HepG2 (cell line): ENCODE results near the gene ARAP1. TPM values are rescaled to one million over a fixed set of nuclear protein-coding genes. Genes with fewer than 3 reads are reported as not detected.

Source experiments
- AGO1 ChIP-seq: fragments of 200-400 bp; formaldehyde crosslinking; IDR thresholded peaks from 2 replicates; pipeline ENCODE4 v1.6.1; 2017; ENCODE audit warnings: mild to moderate bottlenecking, low read depth, low read length, moderate library complexity; ENCODE audit not compliant: poor library complexity, severe bottlenecking
- AGO2 ChIP-seq: fragments of 200-400 bp; formaldehyde crosslinking; optimal IDR thresholded peaks from 2 replicates; pipeline ENCODE3; 2017; ENCODE audit warnings: mild to moderate bottlenecking, low read depth, low read length, moderate library complexity
- ETV5 ChIP-seq: IDR thresholded peaks from 2 replicates; pipeline ENCODE4 v1.6.1; 2018; ENCODE audit warnings: missing biosample characterization, missing genetic modification reagents, inconsistent platforms, borderline replicate concordance
- GABPB1 ChIP-seq: IDR thresholded peaks from 2 replicates; pipeline ENCODE4 v1.6.1; 2016; ENCODE audit warnings: mild to moderate bottlenecking, missing genetic modification reagents, moderate library complexity, missing compliant biosample characterization
- GATAD2A ChIP-seq: IDR thresholded peaks from 2 replicates; pipeline ENCODE4 v1.6.1; 2016
- HNRNPLL ChIP-seq: fragments of 200-400 bp; formaldehyde crosslinking; IDR thresholded peaks from 2 replicates; pipeline ENCODE4 v1.6.1; 2017; ENCODE audit warnings: mild to moderate bottlenecking, low read depth, low read length; ENCODE audit not compliant: poor library complexity, severe bottlenecking
- KDM5B ChIP-seq: sonication (generic); formaldehyde crosslinking; IDR thresholded peaks from 2 replicates; pipeline ENCODE4 v1.4.0; 2020; ENCODE audit warnings: missing genetic modification reagents, mild to moderate bottlenecking, borderline replicate concordance
- MTA1 ChIP-seq: sonication (generic); formaldehyde crosslinking; IDR thresholded peaks from 2 replicates; pipeline ENCODE4 v1.4.0; 2020; ENCODE audit warnings: missing genetic modification reagents, mild to moderate bottlenecking, borderline replicate concordance
- NR2F6 ChIP-seq, 2 experiments: IDR thresholded peaks; 2 replicates each; pipeline ENCODE4 v1.6.1; 2016; ENCODE audit warnings: antibody characterized with exemption in 1 of 2, mild to moderate bottlenecking in 1 of 2
- RARA ChIP-seq: IDR thresholded peaks from 2 replicates; pipeline ENCODE4 v1.6.1; 2016; ENCODE audit warnings: missing genetic modification reagents, missing compliant biosample characterization
- SMAD9 ChIP-seq: sonication (generic); formaldehyde crosslinking; IDR thresholded peaks from 2 replicates; pipeline ENCODE4 v1.5.1; 2020; ENCODE audit warnings: mild to moderate bottlenecking, missing genetic modification reagents
- ZFX ChIP-seq: sonication (generic); formaldehyde crosslinking; IDR thresholded peaks from 2 replicates; pipeline ENCODE4 v1.4.0; 2020; ENCODE audit warnings: mild to moderate bottlenecking, low read depth, missing genetic modification reagents, moderate library complexity
- ZNF101 ChIP-seq: sonication (generic); formaldehyde crosslinking; IDR thresholded peaks from 2 replicates; pipeline ENCODE4 v1.4.0; 2020; ENCODE audit warnings: mild to moderate bottlenecking, low read depth, missing genetic modification reagents, borderline replicate concordance
- ZNF263 ChIP-seq: sonication (generic); formaldehyde crosslinking; IDR thresholded peaks from 2 replicates; pipeline ENCODE4 v1.4.0; 2020; ENCODE audit warnings: missing genetic modification reagents
- ZNF326 ChIP-seq: sonication (generic); formaldehyde crosslinking; IDR thresholded peaks from 2 replicates; pipeline ENCODE4 v1.4.0; 2020; ENCODE audit warnings: missing genetic modification reagents, borderline replicate concordance
- ZNF430 ChIP-seq: sonication (generic); formaldehyde crosslinking; IDR thresholded peaks from 2 replicates; pipeline ENCODE4 v1.9.0; 2021; ENCODE audit warnings: mild to moderate bottlenecking, missing genetic modification reagents
- ZNF44 ChIP-seq: sonication (generic); formaldehyde crosslinking; IDR thresholded peaks from 2 replicates; pipeline ENCODE4 v1.5.1; 2020; ENCODE audit warnings: mild to moderate bottlenecking, missing genetic modification reagents
- ZNF496 ChIP-seq: sonication (generic); formaldehyde crosslinking; IDR thresholded peaks from 2 replicates; pipeline ENCODE4 v1.8.1; 2023; ENCODE audit warnings: mild to moderate bottlenecking, moderate library complexity, missing genetic modification reagents; ENCODE audit not compliant: insufficient replicate concordance
- ZNF567 ChIP-seq: sonication (generic); formaldehyde crosslinking; IDR thresholded peaks from 2 replicates; pipeline ENCODE4 v1.8.1; 2023; ENCODE audit warnings: mild to moderate bottlenecking, missing genetic modification reagents, borderline replicate concordance
- ZSCAN30 ChIP-seq: sonication (generic); formaldehyde crosslinking; IDR thresholded peaks from 2 replicates; pipeline ENCODE4 v1.5.0; 2020; ENCODE audit warnings: mild to moderate bottlenecking, missing genetic modification reagents
- polyA plus RNA-seq, 8 experiments: library from polyadenylated mRNA; depleted of rRNA in 3 of 8; stranded (reverse) in 7 of 8; unstranded in 1 of 8; fragments of >200 nt; fragmentation: Illumina TruSeq in 4 of 8; extraction: Trizol in 4 of 8; gene quantifications; 2 replicates each; pipeline versions ENCODE4 v1.2.1 to v1.2.3, GENCODE V29; 2011 to 2016; ENCODE audit warnings: low read depth in 4 of 8, missing spikeins in 1 of 8, mixed read lengths in 1 of 8; ENCODE audit not compliant: insufficient read depth in 1 of 8
- total RNA-seq, 5 experiments: library from RNA; depleted of rRNA; stranded (reverse); fragments of >200 nt; fragmentation: Illumina TruSeq; extraction: Trizol; gene quantifications; 2 replicates each; pipeline ENCODE4 v1.2.3, GENCODE V29; 2016; ENCODE audit warnings: low read depth in 1 of 5
- TF ChIP-seq, protein P1 (sequence below): sonication (generic); formaldehyde crosslinking; IDR thresholded peaks from 2 replicates; pipeline ENCODE4 v1.5.1; 2020; ENCODE audit warnings: mild to moderate bottlenecking, missing genetic modification reagents, moderate library complexity
- TF ChIP-seq, protein P2 (sequence below): fragments of 450-650 bp; IDR thresholded peaks from 2 replicates; pipeline ENCODE4 v1.6.1; 2016
- TF ChIP-seq, protein P3 (sequence below): sonication (generic); formaldehyde crosslinking; IDR thresholded peaks from 2 replicates; pipeline ENCODE4 v1.8.1; 2023; ENCODE audit warnings: mild to moderate bottlenecking, missing genetic modification reagents

ARAP1 gene
- total and polyA plus RNA-seq, 2 of the 13 experiments (the other 11 are each of a cell fraction or from before 2014, with no cell fraction given): 43.2 to 55.5 TPM

DNA sequence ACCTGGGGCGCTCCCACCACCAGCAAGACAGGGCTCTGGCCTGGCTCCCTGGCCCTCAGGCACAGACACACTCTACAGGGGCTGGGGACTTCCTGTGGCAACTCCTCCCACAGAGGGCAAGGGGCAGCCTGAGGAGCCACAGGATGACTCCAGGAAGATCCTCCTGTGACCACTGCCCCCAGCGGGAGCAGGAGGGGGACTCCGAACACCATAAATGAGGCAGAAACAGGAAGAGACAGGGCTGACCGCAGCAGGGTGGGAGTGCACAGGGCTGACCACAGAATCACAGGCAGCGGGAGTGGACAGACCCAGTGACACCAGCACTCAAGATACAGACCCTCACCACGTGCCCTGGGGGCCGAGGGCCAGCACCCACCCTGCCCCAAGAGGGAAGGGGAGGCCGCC lies 10.8 kb downstream of the ARAP1 start (continued):
- peak; percentile 43 for TF ChIP-seq AGO2
- TF ChIP-seq, protein P1, sequence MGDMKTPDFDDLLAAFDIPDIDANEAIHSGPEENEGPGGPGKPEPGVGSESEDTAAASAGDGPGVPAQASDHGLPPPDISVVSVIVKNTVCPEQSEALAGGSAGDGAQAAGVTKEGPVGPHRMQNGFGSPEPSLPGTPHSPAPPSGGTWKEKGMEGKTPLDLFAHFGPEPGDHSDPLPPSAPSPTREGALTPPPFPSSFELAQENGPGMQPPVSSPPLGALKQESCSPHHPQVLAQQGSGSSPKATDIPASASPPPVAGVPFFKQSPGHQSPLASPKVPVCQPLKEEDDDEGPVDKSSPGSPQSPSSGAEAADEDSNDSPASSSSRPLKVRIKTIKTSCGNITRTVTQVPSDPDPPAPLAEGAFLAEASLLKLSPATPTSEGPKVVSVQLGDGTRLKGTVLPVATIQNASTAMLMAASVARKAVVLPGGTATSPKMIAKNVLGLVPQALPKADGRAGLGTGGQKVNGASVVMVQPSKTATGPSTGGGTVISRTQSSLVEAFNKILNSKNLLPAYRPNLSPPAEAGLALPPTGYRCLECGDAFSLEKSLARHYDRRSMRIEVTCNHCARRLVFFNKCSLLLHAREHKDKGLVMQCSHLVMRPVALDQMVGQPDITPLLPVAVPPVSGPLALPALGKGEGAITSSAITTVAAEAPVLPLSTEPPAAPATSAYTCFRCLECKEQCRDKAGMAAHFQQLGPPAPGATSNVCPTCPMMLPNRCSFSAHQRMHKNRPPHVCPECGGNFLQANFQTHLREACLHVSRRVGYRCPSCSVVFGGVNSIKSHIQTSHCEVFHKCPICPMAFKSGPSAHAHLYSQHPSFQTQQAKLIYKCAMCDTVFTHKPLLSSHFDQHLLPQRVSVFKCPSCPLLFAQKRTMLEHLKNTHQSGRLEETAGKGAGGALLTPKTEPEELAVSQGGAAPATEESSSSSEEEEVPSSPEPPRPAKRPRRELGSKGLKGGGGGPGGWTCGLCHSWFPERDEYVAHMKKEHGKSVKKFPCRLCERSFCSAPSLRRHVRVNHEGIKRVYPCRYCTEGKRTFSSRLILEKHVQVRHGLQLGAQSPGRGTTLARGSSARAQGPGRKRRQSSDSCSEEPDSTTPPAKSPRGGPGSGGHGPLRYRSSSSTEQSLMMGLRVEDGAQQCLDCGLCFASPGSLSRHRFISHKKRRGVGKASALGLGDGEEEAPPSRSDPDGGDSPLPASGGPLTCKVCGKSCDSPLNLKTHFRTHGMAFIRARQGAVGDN (CRISPR knock-in tag): peak; percentile 77
- no peak for TF ChIP-seq ZNF44 (CRISPR knock-in tag)
- TF ChIP-seq SMAD9: 0 out of 2 replicates have a peak, but pooled peaks have one; percentile 17
- no peak for TF ChIP-seq AGO1
- TF ChIP-seq, protein P2, sequence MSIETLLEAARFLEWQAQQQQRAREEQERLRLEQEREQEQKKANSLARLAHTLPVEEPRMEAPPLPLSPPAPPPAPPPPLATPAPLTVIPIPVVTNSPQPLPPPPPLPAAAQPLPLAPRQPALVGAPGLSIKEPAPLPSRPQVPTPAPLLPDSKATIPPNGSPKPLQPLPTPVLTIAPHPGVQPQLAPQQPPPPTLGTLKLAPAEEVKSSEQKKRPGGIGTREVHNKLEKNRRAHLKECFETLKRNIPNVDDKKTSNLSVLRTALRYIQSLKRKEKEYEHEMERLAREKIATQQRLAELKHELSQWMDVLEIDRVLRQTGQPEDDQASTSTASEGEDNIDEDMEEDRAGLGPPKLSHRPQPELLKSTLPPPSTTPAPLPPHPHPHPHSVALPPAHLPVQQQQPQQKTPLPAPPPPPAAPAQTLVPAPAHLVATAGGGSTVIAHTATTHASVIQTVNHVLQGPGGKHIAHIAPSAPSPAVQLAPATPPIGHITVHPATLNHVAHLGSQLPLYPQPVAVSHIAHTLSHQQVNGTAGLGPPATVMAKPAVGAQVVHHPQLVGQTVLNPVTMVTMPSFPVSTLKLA: no peak
- peak; percentile 49; the same call in 1 of the 2 replicates for TF ChIP-seq GABPB1 (CRISPR knock-in tag)
- TF ChIP-seq ZNF101 (CRISPR knock-in tag): no peak
- no peak for TF ChIP-seq ZNF496 (CRISPR knock-in tag)
- TF ChIP-seq ZFX (CRISPR knock-in tag): peak; percentile 31; the same call in 1 of the 2 replicates
- peak; percentile 28; the same call in 1 of the 2 replicates for TF ChIP-seq GATAD2A (CRISPR knock-in tag)
- TF ChIP-seq NR2F6 (IDR thresholded peaks at IDR 0.05): 0 out of 2 replicates have a peak, but pooled peaks have one; percentile 18
- TF ChIP-seq NR2F6 (CRISPR knock-in tag; IDR thresholded peaks at IDR 0.05): peak; percentile 63; the same call in 1 of the 2 replicates
- TF ChIP-seq ZNF263: peak; percentile 99
- TF ChIP-seq, protein P3, sequence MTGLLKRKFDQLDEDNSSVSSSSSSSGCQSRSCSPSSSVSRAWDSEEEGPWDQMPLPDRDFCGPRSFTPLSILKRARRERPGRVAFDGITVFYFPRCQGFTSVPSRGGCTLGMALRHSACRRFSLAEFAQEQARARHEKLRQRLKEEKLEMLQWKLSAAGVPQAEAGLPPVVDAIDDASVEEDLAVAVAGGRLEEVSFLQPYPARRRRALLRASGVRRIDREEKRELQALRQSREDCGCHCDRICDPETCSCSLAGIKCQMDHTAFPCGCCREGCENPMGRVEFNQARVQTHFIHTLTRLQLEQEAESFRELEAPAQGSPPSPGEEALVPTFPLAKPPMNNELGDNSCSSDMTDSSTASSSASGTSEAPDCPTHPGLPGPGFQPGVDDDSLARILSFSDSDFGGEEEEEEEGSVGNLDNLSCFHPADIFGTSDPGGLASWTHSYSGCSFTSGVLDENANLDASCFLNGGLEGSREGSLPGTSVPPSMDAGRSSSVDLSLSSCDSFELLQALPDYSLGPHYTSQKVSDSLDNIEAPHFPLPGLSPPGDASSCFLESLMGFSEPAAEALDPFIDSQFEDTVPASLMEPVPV (CRISPR knock-in tag): no peak
- TF ChIP-seq ZSCAN30 (CRISPR knock-in tag): no peak
- 0 out of 2 replicates have a peak, but pooled peaks have one; percentile 36 for TF ChIP-seq MTA1 (CRISPR knock-in tag)
- TF ChIP-seq RARA (CRISPR knock-in tag): peak; percentile 56; the same call in 1 of the 2 replicates
- 0 out of 2 replicates have a peak, but pooled peaks have one; percentile 15 for TF ChIP-seq ZNF430 (CRISPR knock-in tag)
- TF ChIP-seq HNRNPLL: peak; percentile 16
- peak; percentile 66; the same call in 1 of the 2 replicates for TF ChIP-seq ETV5 (CRISPR knock-in tag)
- no peak for TF ChIP-seq ZNF567 (CRISPR knock-in tag)
- TF ChIP-seq ZNF326 (CRISPR knock-in tag): no peak
- TF ChIP-seq KDM5B (CRISPR knock-in tag): peak; percentile 40; the same call in 1 of the 2 replicates
